ENCODE data around the gene EEFSEC. TPM values are rescaled to one million over a fixed set of nuclear protein-coding genes. Genes with fewer than 3 reads are reported as not detected.
A peak's percentile ranks its signal among the peaks of the same experiment; 100 is the strongest.

The EEFSEC gene
- total and polyA plus RNA-seq, 12 donors, result 5.5 to 15.6 (median 10.4) TPM

DNA sequence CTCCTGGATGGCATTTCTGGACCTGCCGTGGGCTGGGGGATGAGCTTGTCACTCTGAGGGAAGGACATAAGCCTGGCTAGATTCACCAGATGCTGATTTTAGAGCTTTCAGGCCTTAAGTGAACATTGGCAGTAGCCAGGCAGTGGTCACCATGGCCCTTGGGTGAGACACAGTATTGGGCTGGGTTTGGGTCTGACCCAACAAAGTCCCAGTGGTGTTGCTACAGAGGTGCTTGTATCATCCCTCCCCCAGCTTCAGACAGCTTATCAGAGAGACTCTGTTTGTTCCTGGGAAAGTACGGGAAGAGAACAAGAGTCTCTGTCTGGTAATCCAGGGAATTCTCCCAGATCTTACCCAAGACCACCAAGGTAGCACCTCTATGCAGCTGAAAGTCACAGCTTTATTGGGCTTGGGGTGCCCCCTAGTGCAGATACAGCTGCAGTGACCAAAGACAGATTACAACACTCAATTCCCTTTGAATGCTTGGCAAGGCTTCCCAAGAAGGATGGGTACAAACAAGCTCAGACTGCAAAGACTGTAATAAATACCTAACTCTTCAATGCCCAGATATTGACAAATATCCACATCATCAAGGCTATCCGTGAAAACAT lies 19.9 kb upstream of the EEFSEC start:
- no peak overlapping the region for H3K4me3 ChIP-seq
- H3K9me3 ChIP-seq (replicated peaks in 1 of 3), result no peaks in the 10 kb centered on the region
- H3K27me3 ChIP-seq, result no peaks in the 10 kb centered on the region
- no peak overlapping the region for H3K27ac ChIP-seq
- no peaks in the 10 kb centered on the region for H3K4me1 ChIP-seq (replicated peaks in 1 of 2)
- no peaks in the 10 kb centered on the region for H3K36me3 ChIP-seq (replicated peaks in 1 of 2)
- DNase-seq, result peak in 6 of 7 donors; percentile 46 to 65 (median 58)
- intact Hi-C loops (cut with DNase I), result loop anchor here (5.0 to 10.0 kb wide), 2 partner anchors 36 to 59 kb away; no protein-coding TSS in a partner anchor
- TF ChIP-seq, protein P1, sequence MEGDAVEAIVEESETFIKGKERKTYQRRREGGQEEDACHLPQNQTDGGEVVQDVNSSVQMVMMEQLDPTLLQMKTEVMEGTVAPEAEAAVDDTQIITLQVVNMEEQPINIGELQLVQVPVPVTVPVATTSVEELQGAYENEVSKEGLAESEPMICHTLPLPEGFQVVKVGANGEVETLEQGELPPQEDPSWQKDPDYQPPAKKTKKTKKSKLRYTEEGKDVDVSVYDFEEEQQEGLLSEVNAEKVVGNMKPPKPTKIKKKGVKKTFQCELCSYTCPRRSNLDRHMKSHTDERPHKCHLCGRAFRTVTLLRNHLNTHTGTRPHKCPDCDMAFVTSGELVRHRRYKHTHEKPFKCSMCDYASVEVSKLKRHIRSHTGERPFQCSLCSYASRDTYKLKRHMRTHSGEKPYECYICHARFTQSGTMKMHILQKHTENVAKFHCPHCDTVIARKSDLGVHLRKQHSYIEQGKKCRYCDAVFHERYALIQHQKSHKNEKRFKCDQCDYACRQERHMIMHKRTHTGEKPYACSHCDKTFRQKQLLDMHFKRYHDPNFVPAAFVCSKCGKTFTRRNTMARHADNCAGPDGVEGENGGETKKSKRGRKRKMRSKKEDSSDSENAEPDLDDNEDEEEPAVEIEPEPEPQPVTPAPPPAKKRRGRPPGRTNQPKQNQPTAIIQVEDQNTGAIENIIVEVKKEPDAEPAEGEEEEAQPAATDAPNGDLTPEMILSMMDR (IDR thresholded peaks at IDR 0.05), result peak; percentile 41 to 87 (median 79)
- no peak for TF ChIP-seq POLR2A (IDR thresholded peaks at IDR 0.05)
- WGBS, 4 donors, result 48 to 64% (median 55%) methylated on average over 3 of the region's 3 CpGs

DNA sequence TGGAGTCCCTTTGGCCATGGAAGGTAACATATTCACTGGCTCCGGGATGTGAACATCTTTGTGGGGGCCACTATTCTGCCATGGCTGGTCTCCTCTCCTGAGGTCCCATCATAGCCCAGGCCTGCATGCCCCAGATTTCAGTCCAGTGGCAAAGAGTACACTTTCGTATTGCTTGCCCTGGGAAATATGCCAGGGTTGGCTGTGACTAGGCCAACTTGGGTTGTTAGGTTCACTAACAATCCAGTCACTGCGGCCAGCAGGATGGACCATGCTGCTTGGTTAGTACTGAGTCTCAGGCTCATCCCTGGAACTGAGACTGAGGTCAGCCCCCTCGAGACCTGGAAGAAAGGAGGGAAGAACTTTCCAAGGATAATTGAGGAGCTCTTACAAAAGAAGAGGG lies 9.8 kb upstream of the EEFSEC start:
- Histone ChIP-seq H3K9me3 (replicated peaks in 1 of 3) (no peaks in the 10 kb centered on the region), H3K36me3 (replicated peaks in 1 of 2) (no peaks in the 10 kb centered on the region), H3K4me3 (no peak overlapping the region), H3K27ac (no peak overlapping the region), H3K4me1 (replicated peaks in 1 of 2) (no peaks in the 10 kb centered on the region), H3K27me3 (no peaks in the 10 kb centered on the region)
- WGBS, 4 donors, result 75 to 91% (median 84%) methylated on average over 4 of the region's 4 CpGs
- no peak for TF ChIP-seq POLR2A (IDR thresholded peaks at IDR 0.05)
- TF ChIP-seq, protein P1 (IDR thresholded peaks at IDR 0.05), result no peak
- no peak for DNase-seq
- intact Hi-C loops (cut with DNase I), result no loop called here

DNA sequence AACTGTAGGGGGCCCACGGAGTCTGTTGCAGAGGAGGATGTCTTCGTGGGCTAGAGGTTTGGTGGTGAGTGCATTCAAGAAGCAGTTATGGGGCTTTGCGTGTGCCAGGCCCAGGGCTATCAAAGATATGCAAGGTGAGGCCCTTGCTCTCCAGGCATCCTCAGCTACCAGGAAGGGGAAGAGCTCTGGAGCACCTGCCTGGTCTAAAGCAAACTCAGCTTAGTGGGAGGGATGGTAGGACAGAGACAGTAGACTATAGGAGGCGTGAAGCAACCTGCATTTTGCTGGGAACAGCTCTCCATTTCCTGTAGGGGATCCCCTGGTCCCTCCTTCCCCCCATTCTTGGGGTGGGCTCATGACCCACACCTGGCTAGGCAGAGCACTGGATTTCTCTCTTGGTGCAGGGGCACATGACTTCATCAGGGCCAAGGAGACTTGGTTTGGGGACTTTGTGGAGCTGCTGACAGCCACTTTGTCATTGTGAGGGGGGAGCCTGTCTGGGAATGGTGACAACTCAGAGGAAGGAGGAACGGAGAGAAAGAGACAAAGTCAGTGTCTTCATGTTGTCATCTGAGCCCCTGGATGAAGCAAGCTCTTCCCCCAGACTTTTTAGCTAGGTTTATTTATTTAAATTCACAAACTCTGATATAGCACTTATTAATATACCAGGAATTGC lies 8.6 kb upstream of the EEFSEC start:
- intact Hi-C loops (cut with DNase I), result no loop called here
- Histone ChIP-seq H3K27me3 (no peaks in the 10 kb centered on the region), H3K4me3 (no peak overlapping the region), H3K4me1 (replicated peaks in 1 of 2) (no peaks in the 10 kb centered on the region), H3K36me3 (replicated peaks in 1 of 2) (no peaks in the 10 kb centered on the region), H3K9me3 (replicated peaks in 1 of 3) (no peaks in the 10 kb centered on the region), H3K27ac (peak overlapping the region in 1 of 5 donors; percentile 1)
- TF ChIP-seq POLR2A (IDR thresholded peaks at IDR 0.05), result no peak
- TF ChIP-seq, protein P1 (IDR thresholded peaks at IDR 0.05), result no peak
- WGBS, 4 donors, result 71 to 78% (median 74%) methylated on average over 5 of the region's 5 CpGs
- DNase-seq, result no peak

DNA sequence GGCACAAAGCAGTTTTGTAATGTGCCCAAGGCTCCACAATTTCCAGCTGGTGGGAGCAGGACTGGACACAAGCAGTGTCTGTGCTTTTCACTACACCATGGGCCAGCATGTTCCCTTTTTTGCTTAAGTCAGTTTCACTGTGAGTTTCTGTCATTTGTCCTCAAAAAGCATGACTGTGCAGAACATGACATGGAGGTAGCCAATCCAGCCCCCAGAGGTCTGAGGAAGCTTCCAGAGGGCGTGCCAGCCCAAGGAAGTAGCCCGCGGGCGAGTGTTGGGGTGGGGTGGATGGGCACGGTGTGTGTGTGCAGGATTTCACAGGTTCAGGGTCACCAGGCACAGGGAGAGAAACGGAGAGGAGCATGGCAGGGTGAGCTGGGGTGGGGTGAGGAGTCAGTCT lies 8.0 kb upstream of the EEFSEC start:
- WGBS, 4 donors, result 37 to 62% (median 46%) methylated on average over 6 of the region's 6 CpGs
- H3K27ac ChIP-seq, result no peak overlapping the region
- intact Hi-C loops (cut with DNase I), result no loop called here

More for the DNA sequence above, 8.0 kb upstream of the EEFSEC start:
- H3K4me1 ChIP-seq (replicated peaks in 1 of 2), result no peaks in the 10 kb centered on the region
- H3K27me3 ChIP-seq, result no peaks in the 10 kb centered on the region
- peak in 6 of 7 donors; percentile 33 to 56 (median 43) for DNase-seq
- H3K36me3 ChIP-seq (replicated peaks in 1 of 2), result no peaks in the 10 kb centered on the region
- TF ChIP-seq POLR2A (IDR thresholded peaks at IDR 0.05), result no peak
- TF ChIP-seq, protein P1 (IDR thresholded peaks at IDR 0.05), result no peak
- H3K4me3 ChIP-seq, result no peak overlapping the region
- no peaks in the 10 kb centered on the region for H3K9me3 ChIP-seq (replicated peaks in 1 of 3)

Measured in adrenal gland (tissue), 12 donors.